CD14-positive monocyte (primary cell): ENCODE measurements around the gene ZNF789. TPM values are rescaled to one million over a fixed set of nuclear protein-coding genes. Genes with fewer than 3 reads are reported as not detected.

Experiments
- DNase-seq, 3 donors: peaks; one replicate each; pipeline ENCODE4 v3.0.0-alpha.2; 2011 to 2022
- H2AFZ ChIP-seq: 2 replicates; pipeline ENCODE4 v1.6.0; 2012; ENCODE audit warnings: mild to moderate bottlenecking, low read depth, low read length, inconsistent platforms; ENCODE audit not compliant: insufficient read depth, poor library complexity, severe bottlenecking
- H3K27ac ChIP-seq, 2 donors: 1 replicate in 1 of 2; 2 replicates in 1 of 2; pipeline ENCODE4 v1.5.1; 2012 to 2013; ENCODE audit warnings: low read length in 2 of 2, control low read depth in 1 of 2, inconsistent platforms in 1 of 2, low read depth in 1 of 2, mild to moderate bottlenecking in 1 of 2
- H3K27me3 ChIP-seq, 2 donors: one replicate each; pipeline versions ENCODE4 v1.6.0 to v1.6.1; 2011 to 2013; ENCODE audit warnings: low read length in 2 of 2; ENCODE audit not compliant: control insufficient read depth in 2 of 2, insufficient read depth in 2 of 2
- H3K36me3 ChIP-seq, 2 donors: replicated peaks in 1 of 2; 1 replicate in 1 of 2; 2 replicates in 1 of 2; pipeline versions ENCODE4 v1.5.1 to v1.6.1; 2012 to 2013; ENCODE audit warnings: low read length in 2 of 2, control low read depth in 1 of 2, inconsistent platforms in 1 of 2, mild to moderate bottlenecking in 1 of 2; ENCODE audit not compliant: insufficient read depth in 2 of 2, control insufficient read depth in 1 of 2
- H3K4me1 ChIP-seq, 2 donors: 1 replicate in 1 of 2; 2 replicates in 1 of 2; pipeline versions ENCODE4 v1.5.1 to v1.6.1; 2012 to 2013; ENCODE audit warnings: low read length in 2 of 2, control low read depth in 1 of 2, inconsistent platforms in 1 of 2, mild to moderate bottlenecking in 1 of 2, moderate library complexity in 1 of 2; ENCODE audit not compliant: insufficient read depth in 2 of 2, control insufficient read depth in 1 of 2
- H3K4me2 ChIP-seq: replicated peaks from 2 replicates; pipeline ENCODE3; 2012; ENCODE audit warnings: low read length, moderate library complexity, mild to moderate bottlenecking; ENCODE audit not compliant: poor library complexity, severe bottlenecking; ENCODE audit errors: extremely low read depth
- H3K4me3 ChIP-seq, 3 experiments: fragments of 200-600 bp in 1 of 3; sonication (generic) in 1 of 3; replicated peaks in 1 of 3; 1 replicate in 2 of 3; 2 replicates in 1 of 3; pipeline ENCODE4 v1.5.1; 2011 to 2013; ENCODE audit warnings: low read length in 3 of 3, mild to moderate bottlenecking in 3 of 3, control low read depth in 2 of 3, low read depth in 2 of 3, inconsistent platforms in 1 of 3, moderate library complexity in 1 of 3
- H3K79me2 ChIP-seq: 2 replicates; pipeline ENCODE4 v1.6.0; 2012; ENCODE audit warnings: mild to moderate bottlenecking, control low read depth, inconsistent platforms, low read length, moderate library complexity; ENCODE audit not compliant: insufficient read depth
- H3K9ac ChIP-seq: 2 replicates; pipeline ENCODE4 v1.6.0; 2017; ENCODE audit warnings: low read length, mild to moderate bottlenecking; ENCODE audit not compliant: insufficient read depth, poor library complexity, severe bottlenecking
- H3K9me3 ChIP-seq, 2 donors: replicated peaks in 1 of 2; 1 replicate in 1 of 2; 2 replicates in 1 of 2; pipeline versions ENCODE4 v1.5.1 to v1.6.1; 2012 to 2013; ENCODE audit warnings: low read length in 2 of 2, control low read depth in 1 of 2; ENCODE audit not compliant: control insufficient read depth in 1 of 2, insufficient read depth in 1 of 2
- H4K20me1 ChIP-seq: 2 replicates; pipeline ENCODE4 v1.6.0; 2012; ENCODE audit warnings: mild to moderate bottlenecking, low read length, control low read depth, moderate library complexity; ENCODE audit not compliant: insufficient read depth
- H3K27ac Mint-ChIP-seq, 7 donors: one replicate each; pipeline ENCODE4 v1.8.0; 2020; ENCODE audit warnings: mild to moderate bottlenecking in 7 of 7, mixed read lengths in 7 of 7, moderate library complexity in 6 of 7, inconsistent platforms in 2 of 7
- H3K27me3 Mint-ChIP-seq, 3 donors: one replicate each; pipeline ENCODE4 v1.8.0; 2021 to 2022; ENCODE audit warnings: low read depth in 3 of 3, mild to moderate bottlenecking in 3 of 3, mixed read lengths in 3 of 3, moderate library complexity in 3 of 3, inconsistent platforms in 1 of 3
- H3K36me3 Mint-ChIP-seq, 2 donors: one replicate each; pipeline ENCODE4 v1.8.0; 2020; ENCODE audit warnings: mixed read lengths in 2 of 2, inconsistent platforms in 1 of 2, mild to moderate bottlenecking in 1 of 2
- H3K4me1 Mint-ChIP-seq: one replicate; pipeline ENCODE4 v1.8.0; 2020; ENCODE audit warnings: mild to moderate bottlenecking, mixed read lengths
- H3K4me3 Mint-ChIP-seq, 2 donors: one replicate each; pipeline ENCODE4 v1.8.0; 2020; ENCODE audit warnings: mild to moderate bottlenecking in 2 of 2, mixed read lengths in 2 of 2, moderate library complexity in 1 of 2
- H3K9me3 Mint-ChIP-seq, 7 donors: one replicate each; pipeline ENCODE4 v1.8.0; 2020 to 2022; ENCODE audit warnings: mixed read lengths in 7 of 7, mild to moderate bottlenecking in 6 of 7, moderate library complexity in 6 of 7, inconsistent platforms in 2 of 7
- WGBS: methylation state at CpG from one replicate; pipeline ENCODE4 v1.1.5; 2013; ENCODE audit warnings: missing lambda C conversion rate; ENCODE audit not compliant: insufficient coverage; 5-methylcytosine and 5-hydroxymethylcytosine counted together
- intact Hi-C, 2 donors: fragments of 100-400 bp; cut with micrococcal nuclease; formaldehyde crosslinking; loops; one replicate each; pipeline versions ENCODE4 v1.15.0 to v1.15.1; 2023
- polyA plus RNA-seq, 3 donors: library from polyadenylated mRNA; depleted of rRNA in 1 of 3; unstranded in 2 of 3; stranded (reverse) in 1 of 3; fragments of 300-500 nt in 2 of 3; fragments of >200 nt in 1 of 3; fragmentation: Illumina TruSeq in 2 of 3; gene quantifications; 1 replicate in 2 of 3; 2 replicates in 1 of 3; pipeline ENCODE4 v1.2.3, GENCODE V29; 2012 to 2021
- TF ChIP-seq, protein P1 (sequence below): fragments of 200-600 bp; IDR thresholded peaks from one replicate; pipeline ENCODE4 v1.8.0; 2022; ENCODE audit warnings: antibody characterized with exemption, mild to moderate bottlenecking

Gene ZNF789
- polyA plus RNA-seq, 3 donors, result 1.8 to 10.4 (median 2.5) TPM

- Histone ChIP-seq H3K4me1 (peaks cover 8 to 14% of the 10 kb centered on the region in 2 donors), H4K20me1 (peaks cover 80% of the 10 kb centered on the region), H3K27me3 (no peaks in the 10 kb centered on the region), H3K79me2 (peaks cover 82% of the 10 kb centered on the region), H3K4me2 (no peak overlapping the region), H3K9me3 (no peaks in the 10 kb centered on the region), H2AFZ (no peak overlapping the region), H3K9ac (no peak overlapping the region), H3K36me3 (peaks cover 51 to 72% of the 10 kb centered on the region in 2 donors), H3K4me3 (no peak overlapping the region), H3K27ac (no peak overlapping the region)
- Mint-ChIP-seq H3K27ac (peak overlapping the region in 2 of 7 donors; percentile 28 to 35), H3K4me3 (no peak overlapping the region), H3K36me3 (peaks cover 52 to 78% of the 10 kb centered on the region in 2 donors), H3K9me3 (no peaks in the 10 kb centered on the region), H3K4me1 (peaks cover 12% of the 10 kb centered on the region), H3K27me3 (no peaks in the 10 kb centered on the region)
- DNase-seq, result no peak
- WGBS, result 95% methylated on average over 7 of the region's 11 CpGs
- TF ChIP-seq, protein P1, sequence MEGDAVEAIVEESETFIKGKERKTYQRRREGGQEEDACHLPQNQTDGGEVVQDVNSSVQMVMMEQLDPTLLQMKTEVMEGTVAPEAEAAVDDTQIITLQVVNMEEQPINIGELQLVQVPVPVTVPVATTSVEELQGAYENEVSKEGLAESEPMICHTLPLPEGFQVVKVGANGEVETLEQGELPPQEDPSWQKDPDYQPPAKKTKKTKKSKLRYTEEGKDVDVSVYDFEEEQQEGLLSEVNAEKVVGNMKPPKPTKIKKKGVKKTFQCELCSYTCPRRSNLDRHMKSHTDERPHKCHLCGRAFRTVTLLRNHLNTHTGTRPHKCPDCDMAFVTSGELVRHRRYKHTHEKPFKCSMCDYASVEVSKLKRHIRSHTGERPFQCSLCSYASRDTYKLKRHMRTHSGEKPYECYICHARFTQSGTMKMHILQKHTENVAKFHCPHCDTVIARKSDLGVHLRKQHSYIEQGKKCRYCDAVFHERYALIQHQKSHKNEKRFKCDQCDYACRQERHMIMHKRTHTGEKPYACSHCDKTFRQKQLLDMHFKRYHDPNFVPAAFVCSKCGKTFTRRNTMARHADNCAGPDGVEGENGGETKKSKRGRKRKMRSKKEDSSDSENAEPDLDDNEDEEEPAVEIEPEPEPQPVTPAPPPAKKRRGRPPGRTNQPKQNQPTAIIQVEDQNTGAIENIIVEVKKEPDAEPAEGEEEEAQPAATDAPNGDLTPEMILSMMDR, result no peak
- intact Hi-C loops, result no loop called here
These were observed 12.0 kb upstream of the ZNF789 start for GRCh38 chr7:99460651-99461050.

- peaks cover 88% of the 10 kb centered on the region for H3K79me2 ChIP-seq
- no peaks in the 10 kb centered on the region for H3K27me3 ChIP-seq
- 90% methylated on average over 2 of the region's 2 CpGs for WGBS
- Mint-ChIP-seq H3K4me1 (peaks cover 12% of the 10 kb centered on the region), H3K27ac (peak overlapping the region in 3 of 7 donors; percentile 10 to 33 (median 20)), H3K4me3 (no peak overlapping the region), H3K27me3 (peaks cover 0 to 3% (median 0%) of the 10 kb centered on the region in 3 donors), H3K36me3 (peaks cover 50 to 73% of the 10 kb centered on the region in 2 donors), H3K9me3 (no peaks in the 10 kb centered on the region)
- H3K9me3 ChIP-seq, result no peaks in the 10 kb centered on the region
- H3K9ac ChIP-seq, result no peak overlapping the region
- H3K4me1 ChIP-seq, result peaks cover 11 to 20% of the 10 kb centered on the region in 2 donors
- no peak overlapping the region for H3K4me3 ChIP-seq
- TF ChIP-seq, protein P1, result no peak
- peaks cover 74% of the 10 kb centered on the region for H4K20me1 ChIP-seq
- no peak overlapping the region for H3K4me2 ChIP-seq
- H3K36me3 ChIP-seq, result peaks cover 46 to 66% of the 10 kb centered on the region in 2 donors
- intact Hi-C loops, result no loop called here
- no peak overlapping the region for H3K27ac ChIP-seq
- no peak overlapping the region for H2AFZ ChIP-seq
- no peak for DNase-seq
These were observed 11.5 kb upstream of the ZNF789 start for GRCh38 chr7:99461221-99461620.
